HepG2 (cell line): ENCODE measurements around the gene ACSL3. TPM values are rescaled to one million over a fixed set of nuclear protein-coding genes. Genes with fewer than 3 reads are reported as not detected.

Experiments used
- ATAC-seq: fragments of 200-7000 bp; cut with Tn5 transposase; 3 replicates; pipeline ENCODE4 v1.9.1; 2020; ENCODE audit warnings: mild to moderate bottlenecking, moderate library complexity
- BruUV-seq: library from RNA; stranded (reverse); fragments of 400-500 nt; replicated peaks from 2 replicates; lab custom pipeline; 2021; lab: Mats Ljungman, UMichigan
- CTCF ChIA-PET: fragments of 300-600 bp; formaldehyde crosslinking; extraction: SDS; loops from one replicate; lab custom pipeline; 2021; ENCODE audit warnings: low total read pairs, inconsistent platforms, low intra/inter-chr PET ratio; lab: Yijun Ruan, JAX
- POLR2A ChIA-PET: fragments of 350-600 bp; sonication (Branson Sonifier 250); formaldehyde crosslinking; loops from one replicate; lab custom pipeline; 2020; ENCODE audit warnings: antibody characterized with exemption, inconsistent platforms; lab: Yijun Ruan, JAX
- DNase-seq: peaks from one replicate; pipeline ENCODE4 v3.0.0-alpha.2; 2015; ENCODE audit warnings: low spot score
- FAIRE-seq: peaks from 3 replicates; lab custom pipeline; 2011; peaks lifted over from hg19 to GRCh38; lab: Jason Lieb, UNC
- H2AFZ ChIP-seq: one replicate; pipeline ENCODE4 v1.6.1; 2011; ENCODE audit warnings: low read length, inconsistent platforms
- H3K27ac ChIP-seq: fragments of 300-600 bp; 3 replicates; pipeline ENCODE4 v1.8.0; 2011; ENCODE audit warnings: mixed run types, mild to moderate bottlenecking, mixed read lengths, low read length, inconsistent platforms; ENCODE audit not compliant: insufficient read depth; ENCODE audit errors: extremely low read length
- H3K27me3 ChIP-seq, 2 experiments: fragments of 200-600 bp in 1 of 2; 2 replicates in 1 of 2; 3 replicates in 1 of 2; pipeline versions ENCODE4 v1.6.0 to v1.8.0; 2011; ENCODE audit warnings: low read length in 2 of 2, mild to moderate bottlenecking in 2 of 2, moderate library complexity in 2 of 2, inconsistent platforms in 1 of 2; ENCODE audit not compliant: insufficient read depth in 2 of 2, control insufficient read depth in 1 of 2
- H3K36me3 ChIP-seq, 2 experiments: fragments of 200-600 bp in 1 of 2; replicated peaks in 1 of 2; 2 replicates in 1 of 2; 3 replicates in 1 of 2; pipeline versions ENCODE4 v1.5.1 to v1.8.0; 2011; ENCODE audit warnings: low read length in 2 of 2, inconsistent platforms in 1 of 2; ENCODE audit not compliant: insufficient read depth in 2 of 2, control insufficient read depth in 1 of 2
- H3K4me1 ChIP-seq: 2 replicates; pipeline ENCODE4 v1.5.1; 2012; ENCODE audit warnings: low read length, inconsistent platforms; ENCODE audit not compliant: insufficient read depth
- H3K4me2 ChIP-seq: 2 replicates; pipeline ENCODE4 v1.6.0; 2011; ENCODE audit warnings: low read depth, low read length, inconsistent platforms
- H3K4me3 ChIP-seq, 3 experiments: fragments of 200-600 bp in 1 of 3; sonication (generic), shearing (Covaris generic) in 1 of 3; replicated peaks in 1 of 3; 2 replicates each; pipeline ENCODE4 v1.5.1; 2011 to 2016; ENCODE audit warnings: low read length in 3 of 3, inconsistent platforms in 2 of 3, low read depth in 2 of 3, mild to moderate bottlenecking in 2 of 3, control low read depth in 1 of 3, mixed read lengths in 1 of 3; ENCODE audit not compliant: insufficient read depth in 1 of 3
- H3K79me2 ChIP-seq: one replicate; pipeline ENCODE4 v1.6.1; 2011; ENCODE audit warnings: low read length, inconsistent platforms; ENCODE audit not compliant: insufficient read depth
- H3K9ac ChIP-seq: 2 replicates; pipeline ENCODE4 v1.6.0; 2011; ENCODE audit warnings: mild to moderate bottlenecking, low read depth, low read length, inconsistent platforms; ENCODE audit not compliant: insufficient read depth
- H3K9me3 ChIP-seq: 2 replicates; pipeline ENCODE4 v1.5.1; 2012; ENCODE audit warnings: mild to moderate bottlenecking, low read length
- H4K20me1 ChIP-seq: 2 replicates; pipeline ENCODE4 v1.6.0; 2011; ENCODE audit warnings: inconsistent platforms, mild to moderate bottlenecking, low read length, moderate library complexity; ENCODE audit not compliant: insufficient read depth
- NR2F1 ChIP-seq, 2 experiments: fragments of 450-650 bp in 1 of 2; formaldehyde crosslinking in 1 of 2; IDR thresholded peaks; 2 replicates each; pipeline versions ENCODE4 v1.5.0 to v1.6.1; 2016 to 2020; ENCODE audit warnings: mild to moderate bottlenecking in 1 of 2, missing compliant biosample characterization in 1 of 2, missing genetic modification reagents in 1 of 2, moderate library complexity in 1 of 2
- SP2 ChIP-seq: sonication (generic); formaldehyde crosslinking; IDR thresholded peaks from 2 replicates; pipeline ENCODE4 v1.5.1; 2020; ENCODE audit warnings: mild to moderate bottlenecking, missing genetic modification reagents
- ZC3H13 ChIP-seq: sonication (generic); formaldehyde crosslinking; IDR thresholded peaks from 2 replicates; pipeline ENCODE4 v1.8.1; 2023; ENCODE audit warnings: mild to moderate bottlenecking, missing genetic modification reagents, moderate library complexity
- ZNF333 ChIP-seq: sonication (generic); formaldehyde crosslinking; IDR thresholded peaks from 2 replicates; pipeline ENCODE4 v1.4.0; 2020; ENCODE audit warnings: mild to moderate bottlenecking, missing genetic modification reagents, borderline replicate concordance
- ZNF672 ChIP-seq: sonication (generic); formaldehyde crosslinking; IDR thresholded peaks from 2 replicates; pipeline ENCODE4 v1.8.1; 2022; ENCODE audit warnings: missing genetic modification reagents
- ZNF780A ChIP-seq: sonication (generic); formaldehyde crosslinking; IDR thresholded peaks from 2 replicates; pipeline ENCODE4 v1.8.0; 2022; ENCODE audit warnings: mild to moderate bottlenecking, missing genetic modification reagents, moderate library complexity
- WGBS: methylation state at CpG from one replicate; pipeline ENCODE4 v1.1.6; 2017; ENCODE audit warnings: low lambda C conversion rate; 5-methylcytosine and 5-hydroxymethylcytosine counted together
- in situ Hi-C: cut with HindIII; loops from 2 replicates; pipeline ENCODE4 v1.10.0; 2017; ENCODE audit warnings: low pct_unique_long_range_greater_than_20kb; ENCODE audit not compliant: extremely low pct_ligation_motif_present
- intact Hi-C: fragments of 100-400 bp; cut with micrococcal nuclease; formaldehyde crosslinking; loops from one replicate; pipeline ENCODE4 v1.10.0; 2022; ENCODE audit not compliant: unreplicated experiment
- polyA plus RNA-seq, 8 experiments: library from polyadenylated mRNA; depleted of rRNA in 3 of 8; stranded (reverse) in 7 of 8; unstranded in 1 of 8; fragments of >200 nt; fragmentation: Illumina TruSeq in 4 of 8; extraction: Trizol in 4 of 8; gene quantifications; 2 replicates each; pipeline versions ENCODE4 v1.2.1 to v1.2.3, GENCODE V29; 2011 to 2016; ENCODE audit warnings: low read depth in 4 of 8, missing spikeins in 1 of 8, mixed read lengths in 1 of 8; ENCODE audit not compliant: insufficient read depth in 1 of 8
- total RNA-seq, 5 experiments: library from RNA; depleted of rRNA; stranded (reverse); fragments of >200 nt; fragmentation: Illumina TruSeq; extraction: Trizol; gene quantifications; 2 replicates each; pipeline ENCODE4 v1.2.3, GENCODE V29; 2016; ENCODE audit warnings: low read depth in 1 of 5
- TF ChIP-seq, protein P1 (sequence below): sonication (generic); formaldehyde crosslinking; IDR thresholded peaks from 2 replicates; pipeline ENCODE4 v1.8.0; 2022; ENCODE audit warnings: mild to moderate bottlenecking, missing genetic modification reagents, moderate library complexity
- TF ChIP-seq, protein P2 (sequence below): sonication (generic); formaldehyde crosslinking; IDR thresholded peaks from 2 replicates; pipeline ENCODE4 v1.5.1; 2020; ENCODE audit warnings: missing genetic modification reagents, mild to moderate bottlenecking, borderline replicate concordance
- TF ChIP-seq, protein P3 (sequence below): sonication (generic); formaldehyde crosslinking; IDR thresholded peaks from 2 replicates; pipeline ENCODE4 v1.4.0; 2020; ENCODE audit warnings: missing genetic modification reagents, low read depth, mild to moderate bottlenecking, borderline replicate concordance
- TF ChIP-seq, protein P4 (sequence below): IDR thresholded peaks from 2 replicates; pipeline ENCODE4 v1.6.1; 2016; ENCODE audit warnings: mild to moderate bottlenecking

The ACSL3 gene
- total and polyA plus RNA-seq, 2 of the 13 experiments (the other 11 are each of a cell fraction or from before 2014, with no cell fraction given) = 305 to 365 TPM

DNA sequence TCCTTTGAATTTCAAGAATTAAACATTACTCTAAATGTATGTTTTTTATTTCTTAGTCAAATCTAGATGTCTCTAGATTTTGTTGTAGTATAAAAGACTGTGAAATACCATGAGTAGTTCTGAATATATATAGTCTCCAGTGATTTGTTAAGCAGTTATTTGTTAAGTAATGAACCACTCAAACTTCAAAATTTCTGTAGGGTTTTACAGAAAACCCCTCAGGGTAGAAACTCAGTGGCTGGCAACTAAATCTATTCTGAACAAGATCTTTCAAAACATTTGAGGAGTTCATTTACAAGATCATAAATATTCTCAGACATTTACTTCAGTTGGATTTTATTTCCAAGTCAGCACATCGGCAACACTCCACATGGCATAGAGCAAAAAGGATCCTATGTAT is 35.8 kb upstream of the ACSL3 start:
- Histone ChIP-seq H3K4me2 (no peak overlapping the region), H3K27ac (no peak overlapping the region), H2AFZ (no peak overlapping the region), H3K4me1 (0 out of 2 replicates have a peak, but pooled peaks cover under 1% of the 10 kb centered on the region), H3K79me2 (no peaks in the 10 kb centered on the region), H3K9me3 (no peaks in the 10 kb centered on the region), H3K27me3 (no peaks in the 10 kb centered on the region), H3K4me3 (no peak overlapping the region), H3K9ac (no peak overlapping the region), H4K20me1 (no peaks in the 10 kb centered on the region), H3K36me3 (no peaks in the 10 kb centered on the region)
- in situ Hi-C loops = no loop called here
- no peak for FAIRE-seq
- CTCF ChIA-PET = no interaction called here
- no peak for ATAC-seq
- POLR2A ChIA-PET = no interaction called here
- BruUV-seq = no TSS peak
- WGBS = 42% methylated on average over 1 of the region's 1 CpG
- TF ChIP-seq, protein P1, sequence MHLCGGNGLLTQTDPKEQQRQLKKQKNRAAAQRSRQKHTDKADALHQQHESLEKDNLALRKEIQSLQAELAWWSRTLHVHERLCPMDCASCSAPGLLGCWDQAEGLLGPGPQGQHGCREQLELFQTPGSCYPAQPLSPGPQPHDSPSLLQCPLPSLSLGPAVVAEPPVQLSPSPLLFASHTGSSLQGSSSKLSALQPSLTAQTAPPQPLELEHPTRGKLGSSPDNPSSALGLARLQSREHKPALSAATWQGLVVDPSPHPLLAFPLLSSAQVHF = no peak
- TF ChIP-seq ZNF780A (CRISPR knock-in tag) = no peak
- no peak for TF ChIP-seq SP2 (CRISPR knock-in tag)
- TF ChIP-seq, protein P2, sequence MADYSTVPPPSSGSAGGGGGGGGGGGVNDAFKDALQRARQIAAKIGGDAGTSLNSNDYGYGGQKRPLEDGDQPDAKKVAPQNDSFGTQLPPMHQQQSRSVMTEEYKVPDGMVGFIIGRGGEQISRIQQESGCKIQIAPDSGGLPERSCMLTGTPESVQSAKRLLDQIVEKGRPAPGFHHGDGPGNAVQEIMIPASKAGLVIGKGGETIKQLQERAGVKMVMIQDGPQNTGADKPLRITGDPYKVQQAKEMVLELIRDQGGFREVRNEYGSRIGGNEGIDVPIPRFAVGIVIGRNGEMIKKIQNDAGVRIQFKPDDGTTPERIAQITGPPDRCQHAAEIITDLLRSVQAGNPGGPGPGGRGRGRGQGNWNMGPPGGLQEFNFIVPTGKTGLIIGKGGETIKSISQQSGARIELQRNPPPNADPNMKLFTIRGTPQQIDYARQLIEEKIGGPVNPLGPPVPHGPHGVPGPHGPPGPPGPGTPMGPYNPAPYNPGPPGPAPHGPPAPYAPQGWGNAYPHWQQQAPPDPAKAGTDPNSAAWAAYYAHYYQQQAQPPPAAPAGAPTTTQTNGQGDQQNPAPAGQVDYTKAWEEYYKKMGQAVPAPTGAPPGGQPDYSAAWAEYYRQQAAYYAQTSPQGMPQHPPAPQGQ = no peak
- TF ChIP-seq, protein P3, sequence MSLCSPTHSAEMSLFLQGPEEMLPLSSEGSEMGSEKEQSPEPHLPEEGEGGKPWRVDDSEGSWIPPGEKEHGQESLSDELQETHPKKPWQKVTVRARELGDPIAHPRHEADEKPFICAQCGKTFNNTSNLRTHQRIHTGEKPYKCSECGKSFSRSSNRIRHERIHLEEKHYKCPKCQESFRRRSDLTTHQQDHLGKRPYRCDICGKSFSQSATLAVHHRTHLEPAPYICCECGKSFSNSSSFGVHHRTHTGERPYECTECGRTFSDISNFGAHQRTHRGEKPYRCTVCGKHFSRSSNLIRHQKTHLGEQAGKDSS (CRISPR knock-in tag) = no peak
- TF ChIP-seq ZNF672 (CRISPR knock-in tag) = no peak
- TF ChIP-seq, protein P4, sequence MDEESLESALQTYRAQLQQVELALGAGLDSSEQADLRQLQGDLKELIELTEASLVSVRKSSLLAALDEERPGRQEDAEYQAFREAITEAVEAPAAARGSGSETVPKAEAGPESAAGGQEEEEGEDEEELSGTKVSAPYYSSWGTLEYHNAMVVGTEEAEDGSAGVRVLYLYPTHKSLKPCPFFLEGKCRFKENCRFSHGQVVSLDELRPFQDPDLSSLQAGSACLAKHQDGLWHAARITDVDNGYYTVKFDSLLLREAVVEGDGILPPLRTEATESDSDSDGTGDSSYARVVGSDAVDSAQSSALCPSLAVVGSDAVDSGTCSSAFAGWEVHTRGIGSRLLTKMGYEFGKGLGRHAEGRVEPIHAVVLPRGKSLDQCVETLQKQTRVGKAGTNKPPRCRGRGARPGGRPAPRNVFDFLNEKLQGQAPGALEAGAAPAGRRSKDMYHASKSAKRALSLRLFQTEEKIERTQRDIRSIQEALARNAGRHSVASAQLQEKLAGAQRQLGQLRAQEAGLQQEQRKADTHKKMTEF (CRISPR knock-in tag) = no peak
- TF ChIP-seq NR2F1 (CRISPR knock-in tag; IDR thresholded peaks at IDR 0.05) = no peak
- no peak for TF ChIP-seq ZC3H13 (CRISPR knock-in tag)
- TF ChIP-seq ZNF333 (CRISPR knock-in tag) = no peak
- intact Hi-C loops = no loop called here
- DNase-seq = no peak
